HCT116 (cell line): ENCODE results near the gene ETNPPL.

Source experiments
- ATF3 ChIP-seq: IDR thresholded peaks from 2 replicates; pipeline ENCODE4 v1.6.1; 2012
- CTCF ChIP-seq, 3 experiments: fragments of 200-600 bp in 1 of 3; sonication (generic) in 1 of 3; IDR thresholded peaks in 2 of 3; conservative IDR thresholded peaks in 1 of 3; 2 replicates each; pipeline ENCODE4 v1.5.1; 2012 to 2017; ENCODE audit warnings: low read depth in 2 of 3, low read length in 2 of 3, antibody characterized with exemption in 1 of 3, borderline replicate concordance in 1 of 3, control low read depth in 1 of 3, mild to moderate bottlenecking in 1 of 3, mixed read lengths in 1 of 3, mixed run types in 1 of 3, moderate library complexity in 1 of 3; ENCODE audit not compliant: insufficient read depth in 1 of 3
- EGR1 ChIP-seq: IDR thresholded peaks from 2 replicates; pipeline ENCODE4 v1.6.1; 2012; ENCODE audit warnings: low read depth
- EZH2phosphoT487 ChIP-seq: fragments of 200-600 bp; IDR thresholded peaks from 2 replicates; pipeline ENCODE4 v1.6.1; 2018; ENCODE audit warnings: antibody characterized with exemption, borderline replicate concordance
- JUND ChIP-seq: IDR thresholded peaks from 2 replicates; pipeline ENCODE4 v1.6.1; 2012
- POLR2A ChIP-seq: IDR thresholded peaks from 2 replicates; pipeline ENCODE4 v1.7.0; 2011; ENCODE audit warnings: borderline replicate concordance; ENCODE audit not compliant: insufficient read depth, insufficient read length; ENCODE audit errors: extremely low read depth
- POLR2AphosphoS5 ChIP-seq: IDR thresholded peaks from 2 replicates; pipeline ENCODE4 v1.6.1; 2011; ENCODE audit warnings: mild to moderate bottlenecking, low read depth, low read length, moderate library complexity
- REST ChIP-seq: IDR thresholded peaks from 2 replicates; pipeline ENCODE4 v1.6.1; 2012; ENCODE audit warnings: low read depth
- YY1 ChIP-seq: IDR thresholded peaks from 2 replicates; pipeline ENCODE4 v1.6.1; 2011; ENCODE audit warnings: low read length, low read depth, moderate library complexity, mild to moderate bottlenecking; ENCODE audit not compliant: insufficient replicate concordance; ENCODE audit errors: extremely low read depth
- ZNF274 ChIP-seq: fragments of 200-500 bp; sonication (Bioruptor generic); IDR thresholded peaks from 2 replicates; pipeline ENCODE4 v1.6.1; 2014; ENCODE audit warnings: mild to moderate bottlenecking, low read depth, low read length, inconsistent platforms

- no peak for TF ChIP-seq YY1
- TF ChIP-seq CTCF (IDR thresholded peaks at IDR 0.05 in 2 of 3, conservative IDR thresholded peaks at IDR 0.05 in 1 of 3; ENCODE audit: borderline replicate concordance in 1 of 3, insufficient read depth in 1 of 3, low read depth in 2 of 3, low read length in 2 of 3) = no peak
- TF ChIP-seq EZH2phosphoT487 = no peak
- no peak for TF ChIP-seq POLR2A
- TF ChIP-seq ATF3 = no peak
- TF ChIP-seq JUND = no peak
- TF ChIP-seq REST = no peak
- no peak for TF ChIP-seq POLR2AphosphoS5
- no peak for TF ChIP-seq EGR1
- TF ChIP-seq ZNF274 = no peak
These were observed 67.8 kb downstream of the ETNPPL start for GRCh38 chr4:108695062-108695461.
